Activated CD8-positive, alpha-beta T cell treated with anti-CD3 and anti-CD28 coated beads for 36 hours (primary cell): ENCODE measurements around the gene ADORA2A. TPM values are rescaled to one million over a fixed set of nuclear protein-coding genes. Genes with fewer than 3 reads are reported as not detected.
A peak's percentile ranks its signal among the peaks of the same experiment; 100 is the strongest.

Experiments used
- ATAC-seq: fragments of 200-7000 bp; cut with Tn5 transposase; one replicate; pipeline ENCODE4 v1.10.0; 2021; ENCODE audit warnings: mild to moderate bottlenecking, moderate library complexity
- CTCF ChIA-PET: fragments of 350-600 bp; sonication (Branson Sonifier 250); formaldehyde crosslinking; loops from one replicate; lab custom pipeline; 2021; ENCODE audit warnings: antibody characterized with exemption; lab: Charles Lee
- POLR2A ChIA-PET: fragments of 350-600 bp; sonication (Branson Sonifier 250); formaldehyde crosslinking; loops from one replicate; lab custom pipeline; 2021; ENCODE audit warnings: antibody characterized with exemption; lab: Charles Lee
- DNase-seq: peaks from one replicate; pipeline ENCODE4 v3.0.0-alpha.2; 2020
- H3K27ac Mint-ChIP-seq: one replicate; pipeline ENCODE4 v1.8.0; 2021; ENCODE audit warnings: mild to moderate bottlenecking, mixed read lengths
- H3K27me3 Mint-ChIP-seq: one replicate; pipeline ENCODE4 v1.8.0; 2021; ENCODE audit warnings: mixed read lengths
- H3K36me3 Mint-ChIP-seq: one replicate; pipeline ENCODE4 v1.8.0; 2021; ENCODE audit warnings: low read depth, mixed read lengths
- H3K4me1 Mint-ChIP-seq: one replicate; pipeline ENCODE4 v1.8.0; 2021; ENCODE audit warnings: low read depth, mixed read lengths
- H3K4me3 Mint-ChIP-seq: one replicate; pipeline ENCODE4 v1.8.0; 2021; ENCODE audit warnings: mild to moderate bottlenecking, moderate library complexity, mixed read lengths
- H3K9me3 Mint-ChIP-seq: one replicate; pipeline ENCODE4 v1.8.0; 2021; ENCODE audit warnings: mixed read lengths
- CTCF ChIP-seq: fragments of 200-600 bp; IDR thresholded peaks from one replicate; pipeline ENCODE4 v1.8.0; 2022; ENCODE audit warnings: antibody characterized with exemption, mild to moderate bottlenecking
- intact Hi-C: fragments of 100-400 bp; cut with micrococcal nuclease; formaldehyde crosslinking; loops from one replicate; pipeline ENCODE4 v1.10.0; 2022
- total RNA-seq, 2 experiments: library from RNA; stranded (reverse); gene quantifications; one replicate each; pipeline ENCODE4 v1.2.3, GENCODE V29; 2021

Gene ADORA2A
- total RNA-seq, 2 experiments from 2014 or later, result 41.4 to 42.9 TPM

DNA sequence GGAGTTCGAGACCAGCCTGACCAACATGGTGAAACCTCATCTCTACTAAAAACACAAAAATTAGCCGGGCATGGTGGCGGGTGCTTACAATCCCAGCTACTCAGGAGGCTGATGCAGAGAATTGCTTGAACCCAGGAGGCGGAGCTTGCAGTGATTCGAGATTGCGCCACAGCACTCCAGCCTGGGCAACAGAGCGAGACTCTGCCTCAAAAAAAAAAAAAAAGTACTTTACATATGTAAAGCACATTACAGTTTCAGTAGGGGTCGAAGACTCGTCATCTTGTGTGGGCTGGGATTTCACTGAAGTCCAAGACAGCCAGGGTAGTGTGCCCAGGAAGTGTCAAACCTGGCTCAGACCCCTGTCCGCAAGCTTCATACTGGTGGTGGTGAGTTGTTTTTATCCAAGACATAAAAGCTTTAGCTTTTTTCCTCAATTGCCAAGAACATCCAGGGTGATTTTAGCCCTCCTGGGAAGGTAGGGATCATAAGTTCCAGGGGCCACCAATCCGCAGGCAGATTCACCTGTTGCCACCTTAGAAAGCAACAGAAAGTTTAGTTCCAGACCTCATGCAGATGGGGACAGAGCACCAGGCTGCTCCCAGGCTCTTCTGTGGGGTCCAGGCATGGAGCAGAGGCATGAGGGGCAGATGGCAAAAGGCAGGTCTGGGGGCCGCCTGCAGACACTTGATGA is 21.6 kb upstream of the ADORA2A start:
- H3K4me3 Mint-ChIP-seq, result no peak overlapping the region
- H3K27me3 Mint-ChIP-seq, result no peaks in the 10 kb centered on the region
- ATAC-seq (no peak), DNase-seq (no peak)
- TF ChIP-seq CTCF, result no peak
- H3K27ac Mint-ChIP-seq, result no peak overlapping the region
- POLR2A ChIA-PET, result no interaction called here
- H3K4me1 Mint-ChIP-seq, result peaks cover 66% of the 10 kb centered on the region
- H3K36me3 Mint-ChIP-seq, result peaks cover 34% of the 10 kb centered on the region
- CTCF ChIA-PET, result interaction anchor here (1.1 to 1.2 kb wide), 2 partner anchors 18 to 445 kb away, joined by 3 read pairs; no protein-coding TSS in a partner anchor
- intact Hi-C loops, result no loop called here
- no peaks in the 10 kb centered on the region for H3K9me3 Mint-ChIP-seq

GRCh38 chr22:24406322-24407277 is 20.8 kb upstream of the ADORA2A start:
- Mint-ChIP-seq H3K27me3 (no peaks in the 10 kb centered on the region), H3K36me3 (peaks cover 28% of the 10 kb centered on the region), H3K27ac (peak overlapping the region; percentile 82), H3K9me3 (no peaks in the 10 kb centered on the region), H3K4me3 (no peak overlapping the region), H3K4me1 (peaks cover 60% of the 10 kb centered on the region)
- POLR2A ChIA-PET, result interaction anchor here (0.5 kb wide), 1 partner anchor 11 kb away, joined by 4 read pairs; no protein-coding TSS in a partner anchor
- DNase-seq (no peak), ATAC-seq (no peak)
- intact Hi-C loops, result no loop called here
- CTCF ChIA-PET, result interaction anchor here (1.0 to 1.2 kb wide), 2 partner anchors 17 to 444 kb away, joined by 3 to 4 read pairs; no protein-coding TSS in a partner anchor
- TF ChIP-seq CTCF, result no peak

DNA sequence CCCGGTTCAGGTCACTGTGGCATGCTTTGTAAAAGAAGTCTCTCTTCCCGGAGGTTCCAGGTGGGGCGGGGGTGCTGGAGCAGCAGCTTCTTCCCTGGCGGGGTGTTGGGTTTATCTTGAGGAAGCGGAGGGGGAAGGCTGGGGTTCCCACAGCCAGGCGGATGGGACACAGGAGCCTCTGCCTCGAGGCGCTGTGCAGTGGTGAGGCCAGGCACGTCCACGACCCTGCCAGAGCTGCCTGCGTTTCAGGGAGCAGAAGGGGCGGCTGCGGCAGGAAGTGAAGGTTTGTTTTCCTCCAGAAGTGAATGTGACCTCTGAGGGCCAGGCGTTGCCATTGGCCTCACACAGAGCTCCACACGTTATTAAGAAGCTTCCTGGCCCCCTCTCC is 20.1 kb upstream of the ADORA2A start:
- peak overlapping the region; percentile 82 for H3K27ac Mint-ChIP-seq
- DNase-seq (peak; percentile 45), ATAC-seq (no peak)
- CTCF ChIA-PET, result interaction anchor here (1.0 kb wide), 1 partner anchor 17 kb away, joined by 4 read pairs; no protein-coding TSS in a partner anchor
- H3K4me3 Mint-ChIP-seq, result no peak overlapping the region
- H3K27me3 Mint-ChIP-seq, result no peaks in the 10 kb centered on the region
- H3K36me3 Mint-ChIP-seq, result peaks cover 28% of the 10 kb centered on the region
- TF ChIP-seq CTCF, result no peak
- intact Hi-C loops, result no loop called here
- POLR2A ChIA-PET, result no interaction called here
- H3K4me1 Mint-ChIP-seq, result peaks cover 56% of the 10 kb centered on the region
- H3K9me3 Mint-ChIP-seq, result no peaks in the 10 kb centered on the region

GRCh38 chr22:24407884-24408283 is 19.5 kb upstream of the ADORA2A start:
- peaks cover 50% of the 10 kb centered on the region for H3K4me1 Mint-ChIP-seq
- peak overlapping the region; percentile 21 for H3K27ac Mint-ChIP-seq
- peaks cover 29% of the 10 kb centered on the region for H3K36me3 Mint-ChIP-seq
- H3K27me3 Mint-ChIP-seq, result no peaks in the 10 kb centered on the region
- intact Hi-C loops, result no loop called here
- ChIA-PET POLR2A (no interaction called here), CTCF (no interaction called here)
- no peak for TF ChIP-seq CTCF
- H3K9me3 Mint-ChIP-seq, result no peaks in the 10 kb centered on the region
- DNase-seq (no peak), ATAC-seq (no peak)
- no peak overlapping the region for H3K4me3 Mint-ChIP-seq
